ENCODE data around the gene TRAPPC3.

TRAPPC3 gene

GRCh38 chr1:36109041-36109679, 40.1 kb downstream of the TRAPPC3 start:
- Histone ChIP-seq H3K4me3 (replicated peaks; ENCODE audit: low read depth, low read length) (no peak overlapping the region), H3K27me3 (replicated peaks; ENCODE audit: control insufficient read depth, insufficient read depth, low read length) (no peaks in the 10 kb centered on the region; the same call in 1 of the 2 replicates)
- no peak for DNase-seq (ENCODE audit: extremely low read depth, insufficient read length)

GRCh38 chr1:36108314-36108713, 41.0 kb downstream of the TRAPPC3 start:
- TF ChIP-seq CTCF (IDR thresholded peaks at IDR 0.05; ENCODE audit: insufficient read depth, low read length, poor library complexity, severe bottlenecking), result no peak
- no peak for DNase-seq (ENCODE audit: extremely low read depth, insufficient read length)
- no peaks in the 10 kb centered on the region; the same call in 1 of the 2 replicates for H3K27me3 ChIP-seq (replicated peaks; ENCODE audit: control insufficient read depth, insufficient read depth, low read length)
- H3K4me3 ChIP-seq (replicated peaks; ENCODE audit: low read depth, low read length), result no peak overlapping the region
- no peaks in the 10 kb centered on the region for H3K36me3 ChIP-seq (ENCODE audit: control insufficient read depth, insufficient read depth, low read length)

More at GRCh38 chr1:36109041-36109679, 40.1 kb downstream of the TRAPPC3 start:
- H3K36me3 ChIP-seq (ENCODE audit: control insufficient read depth, insufficient read depth, low read length), result no peaks in the 10 kb centered on the region
- TF ChIP-seq CTCF (IDR thresholded peaks at IDR 0.05; ENCODE audit: insufficient read depth, low read length, poor library complexity, severe bottlenecking), result no peak

GRCh38 chr1:36107394-36107793, 41.9 kb downstream of the TRAPPC3 start:
- DNase-seq (ENCODE audit: extremely low read depth, insufficient read length), result no peak
- no peak for TF ChIP-seq CTCF (IDR thresholded peaks at IDR 0.05; ENCODE audit: insufficient read depth, low read length, poor library complexity, severe bottlenecking)
- no peaks in the 10 kb centered on the region for H3K27me3 ChIP-seq (replicated peaks; ENCODE audit: control insufficient read depth, insufficient read depth, low read length)
- no peak overlapping the region for H3K4me3 ChIP-seq (replicated peaks; ENCODE audit: low read depth, low read length)
- H3K36me3 ChIP-seq (ENCODE audit: control insufficient read depth, insufficient read depth, low read length), result no peaks in the 10 kb centered on the region

- DNase-seq (ENCODE audit: extremely low read depth, insufficient read length), result no peak
- Histone ChIP-seq H3K36me3 (ENCODE audit: control insufficient read depth, insufficient read depth, low read length) (no peaks in the 10 kb centered on the region), H3K4me3 (replicated peaks; ENCODE audit: low read depth, low read length) (no peak overlapping the region), H3K27me3 (replicated peaks; ENCODE audit: control insufficient read depth, insufficient read depth, low read length) (no peaks in the 10 kb centered on the region)
- TF ChIP-seq CTCF (IDR thresholded peaks at IDR 0.05; ENCODE audit: insufficient read depth, low read length, poor library complexity, severe bottlenecking), result no peak
Measured at GRCh38 chr1:36106269-36106668, 43.0 kb downstream of the TRAPPC3 start.

- DNase-seq (ENCODE audit: extremely low read depth, insufficient read length), result no peak
- no peak overlapping the region for H3K4me3 ChIP-seq (replicated peaks; ENCODE audit: low read depth, low read length)
- no peaks in the 10 kb centered on the region; the same call in 1 of the 2 replicates for H3K36me3 ChIP-seq (ENCODE audit: control insufficient read depth, insufficient read depth, low read length)
- TF ChIP-seq CTCF (IDR thresholded peaks at IDR 0.05; ENCODE audit: insufficient read depth, low read length, poor library complexity, severe bottlenecking), result no peak
- no peaks in the 10 kb centered on the region for H3K27me3 ChIP-seq (replicated peaks; ENCODE audit: control insufficient read depth, insufficient read depth, low read length)
Measured at GRCh38 chr1:36101546-36101945, 47.7 kb downstream of the TRAPPC3 start.

GRCh38 chr1:36100376-36100775, 48.9 kb downstream of the TRAPPC3 start:
- no peak overlapping the region for H3K4me3 ChIP-seq (replicated peaks; ENCODE audit: low read depth, low read length)
- H3K27me3 ChIP-seq (replicated peaks; ENCODE audit: control insufficient read depth, insufficient read depth, low read length), result no peaks in the 10 kb centered on the region
- H3K36me3 ChIP-seq (ENCODE audit: control insufficient read depth, insufficient read depth, low read length), result peaks cover 4% of the 10 kb centered on the region; the same call in 1 of the 2 replicates
- no peak for TF ChIP-seq CTCF (IDR thresholded peaks at IDR 0.05; ENCODE audit: insufficient read depth, low read length, poor library complexity, severe bottlenecking)
- no peak for DNase-seq (ENCODE audit: extremely low read depth, insufficient read length)
